Neural cell (in vitro differentiated cells): ENCODE results near the gene MXRA7. TPM values are rescaled to one million over a fixed set of nuclear protein-coding genes. Genes with fewer than 3 reads are reported as not detected.

Experiments used
- H2AFZ ChIP-seq: fragments of 200-600, 300-800 bp; sonication (generic), shearing (Covaris generic); 2 replicates; pipeline ENCODE4 v1.6.0; 2014; ENCODE audit warnings: low read depth, mild to moderate bottlenecking, antibody characterized with exemption, low read length, moderate library complexity
- H3F3A ChIP-seq: fragments of 200-600 bp; shearing (Covaris generic); 2 replicates; pipeline ENCODE4 v1.6.1; 2016; ENCODE audit warnings: mild to moderate bottlenecking, moderate library complexity, mixed read lengths, antibody characterized with exemption, low read length; ENCODE audit not compliant: insufficient read depth, poor library complexity, severe bottlenecking
- H3K27ac ChIP-seq: fragments of 200-600, 300-800 bp; sonication (generic), shearing (Covaris generic); 2 replicates; pipeline ENCODE4 v1.5.1; 2014; ENCODE audit warnings: mild to moderate bottlenecking, low read length, moderate library complexity
- H3K27me3 ChIP-seq: fragments of 300-800, 200-600 bp; sonication (generic), shearing (Covaris generic); 2 replicates; pipeline ENCODE4 v1.6.0; 2014; ENCODE audit warnings: mild to moderate bottlenecking, low read depth, low read length, moderate library complexity; ENCODE audit not compliant: insufficient read depth
- H3K36me3 ChIP-seq: fragments of 300-800, 200-600 bp; sonication (generic), shearing (Covaris generic); 2 replicates; pipeline ENCODE4 v1.5.1; 2014; ENCODE audit warnings: mild to moderate bottlenecking, antibody characterized with exemption, low read length, moderate library complexity; ENCODE audit not compliant: insufficient read depth
- H3K4me2 ChIP-seq: fragments of 300-800, 200-600 bp; sonication (generic), shearing (Covaris generic); 2 replicates; pipeline ENCODE4 v1.6.0; 2014; ENCODE audit warnings: mild to moderate bottlenecking, low read length
- H3K4me3 ChIP-seq: fragments of 300-800, 200-600 bp; sonication (generic), shearing (Covaris generic); 2 replicates; pipeline ENCODE4 v1.5.1; 2014; ENCODE audit warnings: mild to moderate bottlenecking, low read length, moderate library complexity
- H3K79me2 ChIP-seq: fragments of 200-600 bp; shearing (Covaris generic); replicated peaks from 2 replicates; pipeline ENCODE4 v1.6.0; 2014; ENCODE audit warnings: mild to moderate bottlenecking, low read length, moderate library complexity; ENCODE audit not compliant: insufficient read depth
- H3K9ac ChIP-seq: fragments of 300-800, 200-600 bp; sonication (generic), shearing (Covaris generic); 2 replicates; pipeline ENCODE4 v1.6.1; 2016; ENCODE audit warnings: mild to moderate bottlenecking, low read length, mixed read lengths
- H3K9me2 ChIP-seq: fragments of 200-600 bp; shearing (Covaris generic); 2 replicates; pipeline ENCODE4 v1.6.1; 2016; ENCODE audit warnings: mild to moderate bottlenecking, low read length, mixed read lengths; ENCODE audit not compliant: insufficient read depth
- H3K9me3 ChIP-seq: fragments of 200-600, 300-800 bp; sonication (generic), shearing (Covaris generic); 2 replicates; pipeline ENCODE4 v1.6.1; 2016; ENCODE audit warnings: mild to moderate bottlenecking, mixed run types, low read length, moderate library complexity, mixed read lengths
- H4K20me1 ChIP-seq: fragments of 200-600 bp; shearing (Covaris generic); 2 replicates; pipeline ENCODE4 v1.6.1; 2016; ENCODE audit warnings: mild to moderate bottlenecking, mixed run types; ENCODE audit not compliant: insufficient read depth
- EP300 ChIP-seq: fragments of 450-650 bp; conservative IDR thresholded peaks from 2 replicates; pipeline ENCODE4 v1.6.1; 2014; ENCODE audit warnings: antibody characterized with exemption, mild to moderate bottlenecking, moderate library complexity; ENCODE audit not compliant: poor library complexity, severe bottlenecking
- EZH2 ChIP-seq: fragments of 200-600, 300-800 bp; shearing (Covaris generic), sonication (generic); IDR thresholded peaks from 2 replicates; pipeline ENCODE4 v1.6.1; 2014; ENCODE audit warnings: antibody characterized with exemption, low read length, borderline replicate concordance, mild to moderate bottlenecking; ENCODE audit not compliant: insufficient read depth, poor library complexity, severe bottlenecking
- MXI1 ChIP-seq: fragments of 450-650 bp; conservative IDR thresholded peaks from 2 replicates; pipeline ENCODE4 v1.6.1; 2014; ENCODE audit warnings: antibody characterized with exemption, mild to moderate bottlenecking; ENCODE audit not compliant: poor library complexity, severe bottlenecking
- POLR2AphosphoS5 ChIP-seq: IDR thresholded peaks from 2 replicates; pipeline ENCODE4 v1.6.1; 2012
- RAD21 ChIP-seq: fragments of 450-650 bp; conservative IDR thresholded peaks from 2 replicates; pipeline ENCODE4 v1.6.1; 2014; ENCODE audit warnings: antibody characterized with exemption, mild to moderate bottlenecking, moderate library complexity
- SMC3 ChIP-seq: fragments of 450-650 bp; conservative IDR thresholded peaks from 2 replicates; pipeline ENCODE4 v1.6.1; 2014; ENCODE audit warnings: antibody characterized with exemption, mild to moderate bottlenecking, moderate library complexity; ENCODE audit not compliant: poor library complexity
- TAF1 ChIP-seq: IDR thresholded peaks from 2 replicates; pipeline ENCODE4 v1.6.1; 2012; ENCODE audit warnings: low read depth
- polyA plus RNA-seq: library from polyadenylated mRNA; depleted of rRNA; stranded (reverse); fragments of >200 nt; gene quantifications from 2 replicates; pipeline ENCODE4 v1.2.3, GENCODE V29; 2014
- TF ChIP-seq, protein P1 (sequence below): IDR thresholded peaks from 2 replicates; pipeline ENCODE4 v1.6.1; 2012; ENCODE audit warnings: borderline replicate concordance
- TF ChIP-seq, protein P2 (sequence below): fragments of 450-650 bp; IDR thresholded peaks from 2 replicates; pipeline ENCODE4 v1.5.1; 2014; ENCODE audit warnings: antibody characterized with exemption, mild to moderate bottlenecking, moderate library complexity; ENCODE audit not compliant: poor library complexity, severe bottlenecking

The MXRA7 gene
- polyA plus RNA-seq, 1 donor from 2014 or later = 143 TPM

DNA sequence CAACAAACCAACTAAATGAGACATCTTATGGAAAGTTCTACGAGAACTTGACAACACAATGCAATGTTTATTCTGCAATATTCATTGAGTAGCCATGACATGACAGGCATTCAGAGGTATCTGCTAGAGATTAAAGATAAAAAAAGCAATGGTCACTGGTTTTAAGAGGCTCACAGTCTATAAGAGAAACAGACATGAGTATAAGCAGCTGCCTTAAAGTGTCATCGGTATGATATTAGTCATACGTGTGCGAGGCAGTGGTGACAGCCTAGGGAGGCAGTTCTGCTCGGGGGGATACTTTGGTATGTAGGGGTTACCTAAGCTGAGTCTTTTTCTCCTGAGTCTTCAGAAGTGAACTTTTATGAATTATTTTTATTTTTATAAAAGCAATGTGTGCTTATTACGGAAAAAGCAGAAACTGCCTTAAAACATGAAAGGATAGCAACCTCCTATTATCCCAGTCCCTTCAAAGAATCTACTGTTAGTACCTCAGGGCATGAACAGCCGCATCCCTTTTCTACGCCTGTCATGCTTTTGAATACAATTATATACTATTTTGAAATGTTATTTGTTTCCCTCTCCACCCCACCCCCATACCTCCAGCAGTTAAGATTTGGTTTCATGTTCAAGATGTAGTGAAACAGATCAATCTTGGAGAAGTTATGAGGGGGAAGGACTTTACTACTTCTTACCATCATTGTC lies 75.0 kb downstream of the MXRA7 start:
- TF ChIP-seq TAF1 (no peak), POLR2AphosphoS5 (no peak), EZH2 (no peak), RAD21 (no peak), SMC3 (no peak), EP300 (no peak), MXI1 (no peak)
- TF ChIP-seq, protein P1, sequence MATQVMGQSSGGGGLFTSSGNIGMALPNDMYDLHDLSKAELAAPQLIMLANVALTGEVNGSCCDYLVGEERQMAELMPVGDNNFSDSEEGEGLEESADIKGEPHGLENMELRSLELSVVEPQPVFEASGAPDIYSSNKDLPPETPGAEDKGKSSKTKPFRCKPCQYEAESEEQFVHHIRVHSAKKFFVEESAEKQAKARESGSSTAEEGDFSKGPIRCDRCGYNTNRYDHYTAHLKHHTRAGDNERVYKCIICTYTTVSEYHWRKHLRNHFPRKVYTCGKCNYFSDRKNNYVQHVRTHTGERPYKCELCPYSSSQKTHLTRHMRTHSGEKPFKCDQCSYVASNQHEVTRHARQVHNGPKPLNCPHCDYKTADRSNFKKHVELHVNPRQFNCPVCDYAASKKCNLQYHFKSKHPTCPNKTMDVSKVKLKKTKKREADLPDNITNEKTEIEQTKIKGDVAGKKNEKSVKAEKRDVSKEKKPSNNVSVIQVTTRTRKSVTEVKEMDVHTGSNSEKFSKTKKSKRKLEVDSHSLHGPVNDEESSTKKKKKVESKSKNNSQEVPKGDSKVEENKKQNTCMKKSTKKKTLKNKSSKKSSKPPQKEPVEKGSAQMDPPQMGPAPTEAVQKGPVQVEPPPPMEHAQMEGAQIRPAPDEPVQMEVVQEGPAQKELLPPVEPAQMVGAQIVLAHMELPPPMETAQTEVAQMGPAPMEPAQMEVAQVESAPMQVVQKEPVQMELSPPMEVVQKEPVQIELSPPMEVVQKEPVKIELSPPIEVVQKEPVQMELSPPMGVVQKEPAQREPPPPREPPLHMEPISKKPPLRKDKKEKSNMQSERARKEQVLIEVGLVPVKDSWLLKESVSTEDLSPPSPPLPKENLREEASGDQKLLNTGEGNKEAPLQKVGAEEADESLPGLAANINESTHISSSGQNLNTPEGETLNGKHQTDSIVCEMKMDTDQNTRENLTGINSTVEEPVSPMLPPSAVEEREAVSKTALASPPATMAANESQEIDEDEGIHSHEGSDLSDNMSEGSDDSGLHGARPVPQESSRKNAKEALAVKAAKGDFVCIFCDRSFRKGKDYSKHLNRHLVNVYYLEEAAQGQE = no peak
- TF ChIP-seq, protein P2, sequence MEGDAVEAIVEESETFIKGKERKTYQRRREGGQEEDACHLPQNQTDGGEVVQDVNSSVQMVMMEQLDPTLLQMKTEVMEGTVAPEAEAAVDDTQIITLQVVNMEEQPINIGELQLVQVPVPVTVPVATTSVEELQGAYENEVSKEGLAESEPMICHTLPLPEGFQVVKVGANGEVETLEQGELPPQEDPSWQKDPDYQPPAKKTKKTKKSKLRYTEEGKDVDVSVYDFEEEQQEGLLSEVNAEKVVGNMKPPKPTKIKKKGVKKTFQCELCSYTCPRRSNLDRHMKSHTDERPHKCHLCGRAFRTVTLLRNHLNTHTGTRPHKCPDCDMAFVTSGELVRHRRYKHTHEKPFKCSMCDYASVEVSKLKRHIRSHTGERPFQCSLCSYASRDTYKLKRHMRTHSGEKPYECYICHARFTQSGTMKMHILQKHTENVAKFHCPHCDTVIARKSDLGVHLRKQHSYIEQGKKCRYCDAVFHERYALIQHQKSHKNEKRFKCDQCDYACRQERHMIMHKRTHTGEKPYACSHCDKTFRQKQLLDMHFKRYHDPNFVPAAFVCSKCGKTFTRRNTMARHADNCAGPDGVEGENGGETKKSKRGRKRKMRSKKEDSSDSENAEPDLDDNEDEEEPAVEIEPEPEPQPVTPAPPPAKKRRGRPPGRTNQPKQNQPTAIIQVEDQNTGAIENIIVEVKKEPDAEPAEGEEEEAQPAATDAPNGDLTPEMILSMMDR = no peak
- Histone ChIP-seq H3K27ac (no peak overlapping the region), H3K79me2 (no peaks in the 10 kb centered on the region), H3K9me3 (no peaks in the 10 kb centered on the region), H2AFZ (no peak overlapping the region), H3F3A (no peaks in the 10 kb centered on the region), H3K36me3 (no peaks in the 10 kb centered on the region), H4K20me1 (no peaks in the 10 kb centered on the region), H3K4me3 (no peak overlapping the region), H3K4me2 (no peak overlapping the region), H3K9ac (no peak overlapping the region), H3K27me3 (no peaks in the 10 kb centered on the region), H3K9me2 (no peaks in the 10 kb centered on the region)

DNA sequence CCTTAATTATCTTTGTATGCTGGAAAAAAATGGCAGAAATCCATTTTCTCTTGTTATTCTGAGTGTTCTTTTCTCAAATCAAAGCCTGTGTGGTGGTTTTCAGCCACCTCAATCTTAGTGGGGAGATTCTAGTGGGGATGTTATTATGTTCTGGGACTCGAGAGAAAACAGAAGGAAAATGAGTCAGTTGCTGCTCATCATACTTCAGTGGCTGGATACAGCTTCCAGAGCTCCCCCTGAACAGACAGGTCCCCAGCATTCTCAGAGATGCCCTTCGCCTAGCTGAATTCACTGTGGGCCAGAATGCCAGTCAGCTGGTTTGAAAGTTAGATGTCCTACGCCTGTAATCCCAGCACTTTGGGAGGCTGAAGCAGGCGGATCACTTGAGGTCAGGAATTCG lies 75.7 kb downstream of the MXRA7 start:
- H4K20me1 ChIP-seq = no peaks in the 10 kb centered on the region
- H3K4me2 ChIP-seq = no peak overlapping the region
- no peaks in the 10 kb centered on the region for H3F3A ChIP-seq
- no peaks in the 10 kb centered on the region for H3K36me3 ChIP-seq
- no peak overlapping the region for H3K27ac ChIP-seq
- H3K9me2 ChIP-seq = no peaks in the 10 kb centered on the region
- H3K9me3 ChIP-seq = no peaks in the 10 kb centered on the region
- H3K79me2 ChIP-seq = no peaks in the 10 kb centered on the region
- no peak for TF ChIP-seq MXI1
- TF ChIP-seq TAF1 = no peak
- no peak for TF ChIP-seq EP300
- TF ChIP-seq, protein P1 = no peak
- no peak for TF ChIP-seq SMC3
- no peak for TF ChIP-seq POLR2AphosphoS5
- TF ChIP-seq RAD21 = no peak
- no peak for TF ChIP-seq EZH2
- TF ChIP-seq, protein P2 = no peak
- no peak overlapping the region for H3K4me3 ChIP-seq
- H3K9ac ChIP-seq = no peak overlapping the region
- H3K27me3 ChIP-seq = no peaks in the 10 kb centered on the region
- no peak overlapping the region for H2AFZ ChIP-seq
